B cell (primary cell): ENCODE data around the gene TEP1. TPM values are rescaled to one million over a fixed set of nuclear protein-coding genes. Genes with fewer than 3 reads are reported as not detected.
A peak's percentile ranks its signal among the peaks of the same experiment; 100 is the strongest.

Source experiments
- ATAC-seq: fragments of 200-7000 bp; cut with Tn5 transposase; one replicate; pipeline ENCODE4 v1.10.0; 2021; ENCODE audit warnings: low read depth, mild to moderate bottlenecking, moderate number of reproducible peaks, moderate library complexity
- CTCF ChIA-PET: fragments of 350-600 bp; sonication (Branson Sonifier 250); formaldehyde crosslinking; loops from one replicate; lab custom pipeline; 2021; ENCODE audit warnings: antibody characterized with exemption, inconsistent platforms; lab: Charles Lee
- POLR2A ChIA-PET: fragments of 350-600 bp; sonication (Branson Sonifier 250); formaldehyde crosslinking; loops from one replicate; lab custom pipeline; 2021; ENCODE audit warnings: antibody characterized with exemption; lab: Charles Lee
- DNase-seq: peaks from one replicate; pipeline ENCODE4 v3.0.0; 2013
- H2AFZ ChIP-seq: 2 replicates; pipeline ENCODE4 v1.6.1; 2012; ENCODE audit warnings: mild to moderate bottlenecking, low read depth, low read length; ENCODE audit not compliant: insufficient read depth, poor library complexity, severe bottlenecking
- H3K27ac ChIP-seq, 2 donors: 1 replicate in 1 of 2; 2 replicates in 1 of 2; pipeline ENCODE4 v1.5.1; 2012 to 2013; ENCODE audit warnings: low read length in 2 of 2, mild to moderate bottlenecking in 2 of 2, moderate library complexity in 1 of 2
- H3K27me3 ChIP-seq, 4 experiments: fragments of 200-600 bp in 1 of 4; sonication (generic) in 1 of 4; replicated peaks in 1 of 4; 1 replicate in 2 of 4; 2 replicates in 2 of 4; pipeline versions ENCODE4 v1.6.1 to v1.7.0; 2013 to 2016; ENCODE audit warnings: low read length in 3 of 4, mild to moderate bottlenecking in 2 of 4, mixed read lengths in 1 of 4, moderate library complexity in 1 of 4; ENCODE audit not compliant: insufficient read depth in 4 of 4, control insufficient read depth in 3 of 4; ENCODE audit errors: control extremely low read depth in 1 of 4
- H3K36me3 ChIP-seq, 2 experiments: replicated peaks in 1 of 2; 1 replicate in 1 of 2; 2 replicates in 1 of 2; pipeline versions ENCODE4 v1.6.1 to v1.7.1; 2013; ENCODE audit warnings: low read length in 1 of 2; ENCODE audit not compliant: insufficient read depth in 2 of 2, control insufficient read depth in 1 of 2; ENCODE audit errors: control extremely low read depth in 1 of 2, extremely low read depth in 1 of 2
- H3K4me1 ChIP-seq, 2 donors: fragments of 200-600 bp in 1 of 2; sonication (generic) in 1 of 2; 1 replicate in 1 of 2; 2 replicates in 1 of 2; pipeline versions ENCODE4 v1.5.1 to v1.6.1; 2013 to 2017; ENCODE audit warnings: low read length in 2 of 2; ENCODE audit not compliant: control insufficient read depth in 2 of 2, insufficient read depth in 2 of 2
- H3K4me2 ChIP-seq: replicated peaks from 2 replicates; pipeline ENCODE3; 2012; ENCODE audit warnings: mild to moderate bottlenecking, low read depth, low read length; ENCODE audit not compliant: poor library complexity, severe bottlenecking
- H3K4me3 ChIP-seq, 5 experiments: fragments of 200-600 bp in 1 of 5; sonication (generic) in 1 of 5; 1 replicate in 3 of 5; 2 replicates in 2 of 5; pipeline versions ENCODE4 v1.5.1 to v1.7.0; 2011 to 2016; ENCODE audit warnings: low read length in 4 of 5, mild to moderate bottlenecking in 4 of 5, low read depth in 2 of 5, control low read depth in 1 of 5, moderate library complexity in 1 of 5; ENCODE audit not compliant: insufficient read depth in 1 of 5; ENCODE audit errors: control extremely low read depth in 1 of 5, extremely low read depth in 1 of 5
- H3K79me2 ChIP-seq: fragments of 200-600 bp; sonication (generic); one replicate; pipeline ENCODE4 v1.6.0; 2016; ENCODE audit warnings: low read length; ENCODE audit not compliant: control insufficient read depth, insufficient read depth
- H3K9ac ChIP-seq: fragments of 200-600 bp; sonication (generic); 2 replicates; pipeline ENCODE4 v1.6.1; 2017; ENCODE audit warnings: mild to moderate bottlenecking, low read length, moderate library complexity
- H3K9me3 ChIP-seq, 3 donors: one replicate each; pipeline versions ENCODE4 v1.6.1 to v1.7.1; 2013; ENCODE audit warnings: low read length in 2 of 3; ENCODE audit not compliant: control insufficient read depth in 2 of 3, insufficient read depth in 1 of 3; ENCODE audit errors: control extremely low read depth in 1 of 3
- H4K20me1 ChIP-seq: 2 replicates; pipeline ENCODE4 v1.6.0; 2012; ENCODE audit warnings: mild to moderate bottlenecking, low read length; ENCODE audit not compliant: insufficient read depth, control insufficient read depth, poor library complexity, severe bottlenecking
- H3K27ac Mint-ChIP-seq: one replicate; pipeline ENCODE4 v1.8.0; 2021; ENCODE audit warnings: mixed read lengths
- H3K27me3 Mint-ChIP-seq: one replicate; pipeline ENCODE4 v1.8.0; 2021; ENCODE audit warnings: mixed read lengths
- H3K4me1 Mint-ChIP-seq: one replicate; pipeline ENCODE4 v1.8.0; 2021; ENCODE audit warnings: mixed read lengths
- H3K4me3 Mint-ChIP-seq: one replicate; pipeline ENCODE4 v1.8.0; 2021; ENCODE audit warnings: mixed read lengths
- H3K9me3 Mint-ChIP-seq: one replicate; pipeline ENCODE4 v1.8.0; 2022; ENCODE audit warnings: mixed read lengths; ENCODE audit not compliant: insufficient read depth
- EZH2 ChIP-seq: IDR thresholded peaks from 2 replicates; pipeline ENCODE4 v1.6.1; 2012; ENCODE audit warnings: borderline replicate concordance, low read depth, mild to moderate bottlenecking, moderate library complexity, low read length; ENCODE audit not compliant: insufficient read depth, poor library complexity, severe bottlenecking
- WGBS: methylation state at CpG from one replicate; pipeline ENCODE4 v1.1.5; 2013; ENCODE audit warnings: missing lambda C conversion rate; ENCODE audit not compliant: insufficient coverage; 5-methylcytosine and 5-hydroxymethylcytosine counted together
- intact Hi-C: fragments of 100-400 bp; cut with micrococcal nuclease; formaldehyde crosslinking; loops from one replicate; pipeline ENCODE4 v1.10.0; 2022
- polyA plus RNA-seq: library from polyadenylated mRNA; depleted of rRNA; stranded (reverse); fragments of >200 nt; gene quantifications from 2 replicates; pipeline ENCODE4 v1.2.3, GENCODE V29; 2012
- total RNA-seq, 2 donors: library from RNA; stranded (reverse); fragments of 120-200 nt in 1 of 2; gene quantifications; 1 replicate in 1 of 2; 2 replicates in 1 of 2; pipeline versions ENCODE4 v1.2.3 to v1.2.4, GENCODE V29; 2013 to 2022
- TF ChIP-seq, protein P1 (sequence below): fragments of 200-600 bp; IDR thresholded peaks from one replicate; pipeline ENCODE4 v1.8.0; 2022; ENCODE audit warnings: antibody characterized with exemption, mild to moderate bottlenecking

Gene TEP1
- total and polyA plus RNA-seq, 2 donors (not counting 1 experiment from before 2014, with no cell fraction given): 69.9 to 123 TPM

- H3K27ac Mint-ChIP-seq: peak overlapping the region; percentile 47
- no peaks in the 10 kb centered on the region for H3K36me3 ChIP-seq
- H3K4me3 Mint-ChIP-seq: no peak overlapping the region
- no peak overlapping the region for H3K4me2 ChIP-seq
- no peaks in the 10 kb centered on the region for H3K27me3 Mint-ChIP-seq
- no peaks in the 10 kb centered on the region for H3K9me3 Mint-ChIP-seq
- H3K79me2 ChIP-seq: peaks cover 8% of the 10 kb centered on the region
- peaks cover 48% of the 10 kb centered on the region for H3K4me1 Mint-ChIP-seq
- no peak overlapping the region for H3K27ac ChIP-seq
- peaks cover 34 to 40% of the 10 kb centered on the region in 2 donors for H3K4me1 ChIP-seq
- CTCF ChIA-PET: interaction anchor here (0.7 to 4.2 kb wide), 4 partner anchors 10 to 1086 kb away, joined by 3 to 35 read pairs (median 4); partner anchors contain the start of genes METTL3 and TEP1
- H2AFZ ChIP-seq: no peak overlapping the region
- no peaks in the 10 kb centered on the region for H4K20me1 ChIP-seq
- intact Hi-C loops: no loop called here
- POLR2A ChIA-PET: interaction anchor here (1.6 kb wide), 1 partner anchor 30 kb away, joined by 4 read pairs; the partner anchor contains the start of genes APEX1 and OSGEP
- DNase-seq: no peak
- no peak for TF ChIP-seq EZH2
- TF ChIP-seq, protein P1, sequence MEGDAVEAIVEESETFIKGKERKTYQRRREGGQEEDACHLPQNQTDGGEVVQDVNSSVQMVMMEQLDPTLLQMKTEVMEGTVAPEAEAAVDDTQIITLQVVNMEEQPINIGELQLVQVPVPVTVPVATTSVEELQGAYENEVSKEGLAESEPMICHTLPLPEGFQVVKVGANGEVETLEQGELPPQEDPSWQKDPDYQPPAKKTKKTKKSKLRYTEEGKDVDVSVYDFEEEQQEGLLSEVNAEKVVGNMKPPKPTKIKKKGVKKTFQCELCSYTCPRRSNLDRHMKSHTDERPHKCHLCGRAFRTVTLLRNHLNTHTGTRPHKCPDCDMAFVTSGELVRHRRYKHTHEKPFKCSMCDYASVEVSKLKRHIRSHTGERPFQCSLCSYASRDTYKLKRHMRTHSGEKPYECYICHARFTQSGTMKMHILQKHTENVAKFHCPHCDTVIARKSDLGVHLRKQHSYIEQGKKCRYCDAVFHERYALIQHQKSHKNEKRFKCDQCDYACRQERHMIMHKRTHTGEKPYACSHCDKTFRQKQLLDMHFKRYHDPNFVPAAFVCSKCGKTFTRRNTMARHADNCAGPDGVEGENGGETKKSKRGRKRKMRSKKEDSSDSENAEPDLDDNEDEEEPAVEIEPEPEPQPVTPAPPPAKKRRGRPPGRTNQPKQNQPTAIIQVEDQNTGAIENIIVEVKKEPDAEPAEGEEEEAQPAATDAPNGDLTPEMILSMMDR: no peak
- H3K9me3 ChIP-seq: peaks cover 0 to 8% (median 0%) of the 10 kb centered on the region in 3 donors
- H3K4me3 ChIP-seq: no peak overlapping the region
- WGBS: 0% methylated on average over 1 of the region's 2 CpGs
- no peak overlapping the region for H3K9ac ChIP-seq
- ATAC-seq: no peak
- H3K27me3 ChIP-seq: no peaks in the 10 kb centered on the region
These were observed 11.6 kb upstream of the TEP1 start for GRCh38 chr14:20424851-20425250.

GRCh38 chr14:20422886-20423285, 9.6 kb upstream of the TEP1 start:
- WGBS: no CpG with 5 or more reads among the region's 2 CpGs
- Histone ChIP-seq H3K4me3 (no peak overlapping the region), H2AFZ (no peak overlapping the region), H3K4me2 (no peak overlapping the region), H3K4me1 (peaks cover 19 to 25% of the 10 kb centered on the region in 2 donors), H4K20me1 (no peaks in the 10 kb centered on the region), H3K79me2 (no peaks in the 10 kb centered on the region), H3K27ac (no peak overlapping the region), H3K27me3 (no peaks in the 10 kb centered on the region), H3K9ac (no peak overlapping the region), H3K36me3 (no peaks in the 10 kb centered on the region), H3K9me3 (no peaks in the 10 kb centered on the region)
- Mint-ChIP-seq H3K4me3 (no peak overlapping the region), H3K4me1 (peaks cover 35% of the 10 kb centered on the region), H3K27me3 (no peaks in the 10 kb centered on the region), H3K9me3 (no peaks in the 10 kb centered on the region), H3K27ac (no peak overlapping the region)
- POLR2A ChIA-PET: no interaction called here
- no peak for ATAC-seq
- DNase-seq: no peak
- intact Hi-C loops: no loop called here
- CTCF ChIA-PET: interaction anchor here (1.0 to 4.2 kb wide), 2 partner anchors 8 to 93 kb away, joined by 3 to 35 read pairs; partner anchors contain the start of gene TEP1
- TF ChIP-seq EZH2: no peak
- TF ChIP-seq, protein P1: no peak
